ENCODE data around the gene CAMK1D. TPM values are rescaled to one million over a fixed set of nuclear protein-coding genes. Genes with fewer than 3 reads are reported as not detected.
"Not testable (repeated sequence)": the region's sequence is repeated elsewhere in the genome, so short reads cannot be mapped to it uniquely, and the experiment has no call there.

Gene CAMK1D
- 1.0 and 1.6 TPM in 2 replicates for total RNA-seq

DNA sequence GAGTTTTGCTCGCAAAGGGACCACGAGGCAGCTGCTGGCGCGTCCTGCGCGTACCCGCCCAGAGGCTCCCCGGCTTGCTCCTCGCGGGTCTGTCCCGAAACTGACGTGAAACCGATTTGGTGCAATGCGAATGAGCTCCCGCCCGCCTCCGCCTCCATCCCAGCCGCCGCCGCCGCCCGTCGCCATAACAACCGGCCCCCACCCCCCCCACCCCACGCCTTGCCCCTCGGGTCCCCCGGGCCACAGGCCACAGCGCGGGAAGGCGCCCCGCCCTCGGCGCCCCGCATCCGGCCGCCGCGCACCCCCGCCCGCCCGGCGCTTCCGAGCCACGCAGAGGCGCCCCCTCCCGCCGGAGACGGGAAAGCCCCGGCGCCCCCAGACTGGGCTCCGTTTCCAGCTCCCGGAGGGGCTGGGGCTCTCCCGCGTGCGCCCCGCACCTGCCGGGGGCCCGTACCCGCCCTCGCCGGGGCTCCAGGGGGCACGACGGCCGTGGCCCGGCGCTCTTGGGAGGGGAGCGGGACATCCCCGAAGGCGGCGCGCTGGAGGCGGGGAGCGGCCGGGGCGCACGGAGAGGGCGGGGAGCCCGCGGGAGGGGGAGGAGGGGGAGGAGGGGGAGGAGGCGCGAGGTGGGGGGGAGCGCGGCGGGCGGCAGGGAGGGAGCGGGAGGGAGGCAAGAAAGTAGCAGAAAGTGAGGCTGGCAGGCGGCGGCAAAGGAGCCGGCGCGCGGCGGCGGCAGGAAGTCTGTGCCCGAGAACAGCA lies at the start of gene CAMK1D:
CAMK1D (plus strand) TSS at position 678 of the 759 bp plus-strand sequence.
- TF ChIP-seq, protein P1, sequence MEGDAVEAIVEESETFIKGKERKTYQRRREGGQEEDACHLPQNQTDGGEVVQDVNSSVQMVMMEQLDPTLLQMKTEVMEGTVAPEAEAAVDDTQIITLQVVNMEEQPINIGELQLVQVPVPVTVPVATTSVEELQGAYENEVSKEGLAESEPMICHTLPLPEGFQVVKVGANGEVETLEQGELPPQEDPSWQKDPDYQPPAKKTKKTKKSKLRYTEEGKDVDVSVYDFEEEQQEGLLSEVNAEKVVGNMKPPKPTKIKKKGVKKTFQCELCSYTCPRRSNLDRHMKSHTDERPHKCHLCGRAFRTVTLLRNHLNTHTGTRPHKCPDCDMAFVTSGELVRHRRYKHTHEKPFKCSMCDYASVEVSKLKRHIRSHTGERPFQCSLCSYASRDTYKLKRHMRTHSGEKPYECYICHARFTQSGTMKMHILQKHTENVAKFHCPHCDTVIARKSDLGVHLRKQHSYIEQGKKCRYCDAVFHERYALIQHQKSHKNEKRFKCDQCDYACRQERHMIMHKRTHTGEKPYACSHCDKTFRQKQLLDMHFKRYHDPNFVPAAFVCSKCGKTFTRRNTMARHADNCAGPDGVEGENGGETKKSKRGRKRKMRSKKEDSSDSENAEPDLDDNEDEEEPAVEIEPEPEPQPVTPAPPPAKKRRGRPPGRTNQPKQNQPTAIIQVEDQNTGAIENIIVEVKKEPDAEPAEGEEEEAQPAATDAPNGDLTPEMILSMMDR (conservative IDR thresholded peaks at IDR 0.05; ENCODE audit: low read depth, low read length): no peak
- no peak for DNase-seq (ENCODE audit: low read depth)
- peak within 1 kb of the TSS; percentile 57 for H3K4me3 ChIP-seq (ENCODE audit: low read depth, low read length)

DNA sequence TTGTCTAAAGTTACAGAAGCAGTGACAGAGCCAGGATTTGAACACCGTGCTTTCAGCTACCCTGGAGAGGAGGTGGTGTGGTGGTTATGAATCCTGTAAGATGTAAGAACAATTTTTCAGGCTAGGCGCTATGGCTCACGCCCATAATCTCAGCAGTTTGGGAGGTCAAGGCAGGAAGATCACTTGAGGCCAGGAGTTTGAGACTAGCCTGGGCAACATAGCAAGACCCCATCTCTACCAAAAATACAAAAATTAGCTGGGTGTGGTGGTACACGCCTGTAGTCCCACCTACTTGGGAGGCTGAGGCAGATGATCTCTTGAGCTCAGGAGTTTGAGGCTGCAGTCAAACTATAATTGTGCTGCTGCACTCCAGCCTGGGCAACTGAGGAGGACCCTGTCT lies 48.3 kb upstream of the CAMK1D start:
- not testable (repeated sequence) for H3K4me3 ChIP-seq (ENCODE audit: low read depth, low read length); DNase-seq (ENCODE audit: low read depth)

DNA sequence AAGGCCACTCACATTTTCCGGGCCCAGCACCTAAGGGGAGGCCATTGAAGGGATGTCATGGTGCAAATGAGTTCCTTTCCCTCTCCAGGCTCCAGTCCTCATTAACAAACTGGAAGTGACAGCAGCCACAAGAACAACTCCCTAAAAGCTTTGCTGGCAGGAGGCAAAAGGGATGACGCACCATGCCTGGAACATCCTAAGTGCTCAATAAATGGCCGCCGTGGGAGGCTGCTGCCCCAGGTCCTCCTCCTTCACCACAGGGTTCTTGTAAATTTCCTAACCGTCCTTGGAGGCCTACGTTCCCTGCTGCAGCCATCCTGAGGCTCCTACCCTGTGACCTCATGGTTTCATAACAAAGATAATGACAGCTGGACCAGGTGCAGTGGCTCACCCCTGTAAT lies 41.3 kb upstream of the CAMK1D start:
- DNase-seq (ENCODE audit: low read depth): no peak
- no peak overlapping the region for H3K4me3 ChIP-seq (ENCODE audit: low read depth, low read length)
- TF ChIP-seq, protein P1 (conservative IDR thresholded peaks at IDR 0.05; ENCODE audit: low read depth, low read length): no peak

DNA sequence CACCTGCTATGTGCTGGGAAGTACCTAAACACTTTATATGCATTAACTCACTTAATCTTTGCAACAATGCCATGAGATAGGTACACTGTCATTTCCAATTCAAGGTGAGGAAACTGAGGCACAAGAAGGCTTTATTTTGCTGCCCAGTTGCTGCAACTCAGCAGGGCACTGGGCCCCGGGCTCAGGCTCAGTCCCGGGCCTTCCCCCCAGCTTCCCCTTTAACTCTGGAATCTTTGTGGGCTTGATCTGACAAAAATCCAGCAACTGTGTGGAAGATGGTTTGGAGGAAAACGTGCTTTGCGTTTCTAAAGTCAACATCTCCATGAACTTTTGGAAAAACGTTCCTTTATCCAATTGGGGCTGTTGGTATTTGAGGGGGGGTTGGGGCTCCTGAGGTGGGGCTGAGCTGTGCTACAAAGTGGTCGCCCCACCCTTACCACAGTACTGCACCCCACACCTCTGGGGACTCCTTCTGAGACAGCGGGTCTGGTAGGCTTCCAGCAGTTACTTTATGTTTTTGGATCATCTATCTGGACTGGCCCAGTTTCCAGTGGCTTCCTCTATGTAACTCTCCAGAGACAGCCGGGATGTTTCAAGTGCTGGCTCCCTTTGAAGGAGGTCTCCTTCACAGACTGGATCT lies 40.5 kb upstream of the CAMK1D start:
- no peak overlapping the region for H3K4me3 ChIP-seq (ENCODE audit: low read depth, low read length)
- TF ChIP-seq, protein P1 (conservative IDR thresholded peaks at IDR 0.05; ENCODE audit: low read depth, low read length): no peak
- DNase-seq (ENCODE audit: low read depth): no peak

DNA sequence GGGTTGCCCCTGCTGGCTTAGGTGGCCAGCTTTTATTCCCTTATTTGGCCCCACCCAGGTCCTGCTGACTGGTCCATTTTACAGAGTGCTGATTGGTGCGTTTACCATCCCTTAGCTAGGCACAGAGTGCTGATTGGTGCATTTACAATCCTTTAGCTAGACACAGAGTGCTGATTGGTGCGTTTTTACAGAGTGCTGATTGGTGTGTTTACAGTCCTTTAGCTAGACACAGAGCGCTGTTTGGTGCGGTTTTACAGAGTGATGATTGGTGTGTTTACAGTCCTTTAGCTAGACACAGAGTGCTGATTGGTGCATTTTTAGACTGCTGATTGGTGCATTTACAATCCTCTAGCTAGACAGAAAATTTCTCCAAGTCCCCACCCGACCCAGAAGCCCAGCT lies 39.6 kb upstream of the CAMK1D start:
- H3K4me3 ChIP-seq (ENCODE audit: low read depth, low read length); DNase-seq (ENCODE audit: low read depth): not testable (repeated sequence)

DNA sequence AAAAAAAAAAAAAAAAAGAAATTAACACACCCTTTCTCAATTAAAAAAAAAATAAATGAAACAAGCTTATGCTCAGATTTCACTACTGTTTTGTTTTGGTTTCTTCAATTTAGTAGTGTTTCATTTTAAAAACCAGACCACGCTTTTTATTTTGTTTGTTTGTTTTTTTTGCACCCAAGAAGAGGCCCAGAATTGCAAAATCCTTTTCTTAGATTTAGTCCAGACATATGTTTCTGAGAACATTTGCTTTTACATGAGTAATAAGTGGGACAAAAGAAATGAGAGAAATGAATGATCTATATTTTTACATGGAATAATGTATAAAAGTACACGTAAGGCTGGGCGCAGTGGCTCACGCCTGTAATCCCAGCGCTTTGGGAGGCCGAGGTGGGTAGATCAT lies 34.5 kb upstream of the CAMK1D start:
- DNase-seq (ENCODE audit: low read depth): no peak
- TF ChIP-seq, protein P1 (conservative IDR thresholded peaks at IDR 0.05; ENCODE audit: low read depth, low read length): no peak
- H3K4me3 ChIP-seq (ENCODE audit: low read depth, low read length): no peak overlapping the region

DNA sequence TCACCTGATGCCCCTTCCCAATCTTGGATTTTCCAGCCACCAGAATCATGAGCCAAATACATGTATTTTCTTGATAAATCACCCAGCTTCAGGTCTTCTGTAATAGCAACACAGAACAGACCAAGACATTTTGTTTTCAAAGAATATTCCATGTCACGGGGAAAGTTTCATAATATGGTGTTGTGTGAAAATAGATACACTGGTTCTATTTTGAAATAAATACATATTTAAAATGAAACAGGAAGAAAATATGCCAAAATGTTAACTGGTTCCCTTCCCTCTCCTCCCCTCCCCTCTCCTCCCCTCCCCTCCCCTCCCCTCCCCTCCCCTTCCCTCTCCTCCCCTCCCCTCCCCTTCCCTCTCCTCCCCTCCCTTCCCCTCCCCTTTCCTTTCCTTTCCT lies 30.3 kb upstream of the CAMK1D start:
- H3K4me3 ChIP-seq (ENCODE audit: low read depth, low read length): no peak overlapping the region
- TF ChIP-seq, protein P1 (conservative IDR thresholded peaks at IDR 0.05; ENCODE audit: low read depth, low read length): no peak
- no peak for DNase-seq (ENCODE audit: low read depth)

DNA sequence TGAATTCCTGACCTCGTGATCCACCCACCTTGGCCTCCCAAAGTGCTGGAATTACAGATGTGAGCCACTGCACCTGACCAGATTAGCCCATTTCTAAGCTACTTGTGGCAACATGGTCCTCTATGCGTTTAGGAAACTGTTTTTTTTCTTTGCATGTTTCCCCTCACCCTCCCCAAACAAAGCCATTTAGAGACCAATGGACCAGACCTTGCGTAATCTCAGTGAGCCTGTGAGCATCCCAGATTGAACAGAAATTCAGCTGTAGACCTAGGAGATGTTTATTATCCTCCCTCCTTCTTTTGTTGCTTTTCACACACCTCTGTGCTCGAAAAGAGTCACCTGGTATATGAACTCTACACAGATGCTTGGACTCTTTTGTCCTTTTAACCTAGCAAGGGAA lies 28.5 kb upstream of the CAMK1D start:
- TF ChIP-seq, protein P1 (conservative IDR thresholded peaks at IDR 0.05; ENCODE audit: low read depth, low read length): no peak
- H3K4me3 ChIP-seq (ENCODE audit: low read depth, low read length): no peak overlapping the region
- no peak for DNase-seq (ENCODE audit: low read depth)

Measured in epithelial cell of proximal tubule (primary cell).